Neural cell (in vitro differentiated cells): ENCODE results near the gene PHF21A. TPM values are rescaled to one million over a fixed set of nuclear protein-coding genes. Genes with fewer than 3 reads are reported as not detected.

ENCODE experiments used
- H2AFZ ChIP-seq: fragments of 200-600, 300-800 bp; sonication (generic), shearing (Covaris generic); 2 replicates; pipeline ENCODE4 v1.6.0; 2014; ENCODE audit warnings: low read depth, mild to moderate bottlenecking, antibody characterized with exemption, low read length, moderate library complexity
- H3F3A ChIP-seq: fragments of 200-600 bp; shearing (Covaris generic); 2 replicates; pipeline ENCODE4 v1.6.1; 2016; ENCODE audit warnings: mild to moderate bottlenecking, moderate library complexity, mixed read lengths, antibody characterized with exemption, low read length; ENCODE audit not compliant: insufficient read depth, poor library complexity, severe bottlenecking
- H3K27ac ChIP-seq: fragments of 200-600, 300-800 bp; sonication (generic), shearing (Covaris generic); 2 replicates; pipeline ENCODE4 v1.5.1; 2014; ENCODE audit warnings: mild to moderate bottlenecking, low read length, moderate library complexity
- H3K27me3 ChIP-seq: fragments of 300-800, 200-600 bp; sonication (generic), shearing (Covaris generic); 2 replicates; pipeline ENCODE4 v1.6.0; 2014; ENCODE audit warnings: mild to moderate bottlenecking, low read depth, low read length, moderate library complexity; ENCODE audit not compliant: insufficient read depth
- H3K36me3 ChIP-seq: fragments of 300-800, 200-600 bp; sonication (generic), shearing (Covaris generic); 2 replicates; pipeline ENCODE4 v1.5.1; 2014; ENCODE audit warnings: mild to moderate bottlenecking, antibody characterized with exemption, low read length, moderate library complexity; ENCODE audit not compliant: insufficient read depth
- H3K4me2 ChIP-seq: fragments of 300-800, 200-600 bp; sonication (generic), shearing (Covaris generic); 2 replicates; pipeline ENCODE4 v1.6.0; 2014; ENCODE audit warnings: mild to moderate bottlenecking, low read length
- H3K4me3 ChIP-seq: fragments of 300-800, 200-600 bp; sonication (generic), shearing (Covaris generic); 2 replicates; pipeline ENCODE4 v1.5.1; 2014; ENCODE audit warnings: mild to moderate bottlenecking, low read length, moderate library complexity
- H3K79me2 ChIP-seq: fragments of 200-600 bp; shearing (Covaris generic); replicated peaks from 2 replicates; pipeline ENCODE4 v1.6.0; 2014; ENCODE audit warnings: mild to moderate bottlenecking, low read length, moderate library complexity; ENCODE audit not compliant: insufficient read depth
- H3K9ac ChIP-seq: fragments of 300-800, 200-600 bp; sonication (generic), shearing (Covaris generic); 2 replicates; pipeline ENCODE4 v1.6.1; 2016; ENCODE audit warnings: mild to moderate bottlenecking, low read length, mixed read lengths
- H3K9me2 ChIP-seq: fragments of 200-600 bp; shearing (Covaris generic); 2 replicates; pipeline ENCODE4 v1.6.1; 2016; ENCODE audit warnings: mild to moderate bottlenecking, low read length, mixed read lengths; ENCODE audit not compliant: insufficient read depth
- H3K9me3 ChIP-seq: fragments of 200-600, 300-800 bp; sonication (generic), shearing (Covaris generic); 2 replicates; pipeline ENCODE4 v1.6.1; 2016; ENCODE audit warnings: mild to moderate bottlenecking, mixed run types, low read length, moderate library complexity, mixed read lengths
- H4K20me1 ChIP-seq: fragments of 200-600 bp; shearing (Covaris generic); 2 replicates; pipeline ENCODE4 v1.6.1; 2016; ENCODE audit warnings: mild to moderate bottlenecking, mixed run types; ENCODE audit not compliant: insufficient read depth
- CTCF ChIP-seq: fragments of 450-650 bp; IDR thresholded peaks from 2 replicates; pipeline ENCODE4 v1.5.1; 2014; ENCODE audit warnings: antibody characterized with exemption, mild to moderate bottlenecking, moderate library complexity; ENCODE audit not compliant: poor library complexity, severe bottlenecking
- EP300 ChIP-seq: fragments of 450-650 bp; conservative IDR thresholded peaks from 2 replicates; pipeline ENCODE4 v1.6.1; 2014; ENCODE audit warnings: antibody characterized with exemption, mild to moderate bottlenecking, moderate library complexity; ENCODE audit not compliant: poor library complexity, severe bottlenecking
- EZH2 ChIP-seq: fragments of 200-600, 300-800 bp; shearing (Covaris generic), sonication (generic); IDR thresholded peaks from 2 replicates; pipeline ENCODE4 v1.6.1; 2014; ENCODE audit warnings: antibody characterized with exemption, low read length, borderline replicate concordance, mild to moderate bottlenecking; ENCODE audit not compliant: insufficient read depth, poor library complexity, severe bottlenecking
- MXI1 ChIP-seq: fragments of 450-650 bp; conservative IDR thresholded peaks from 2 replicates; pipeline ENCODE4 v1.6.1; 2014; ENCODE audit warnings: antibody characterized with exemption, mild to moderate bottlenecking; ENCODE audit not compliant: poor library complexity, severe bottlenecking
- POLR2AphosphoS5 ChIP-seq: IDR thresholded peaks from 2 replicates; pipeline ENCODE4 v1.6.1; 2012
- RAD21 ChIP-seq: fragments of 450-650 bp; conservative IDR thresholded peaks from 2 replicates; pipeline ENCODE4 v1.6.1; 2014; ENCODE audit warnings: antibody characterized with exemption, mild to moderate bottlenecking, moderate library complexity
- REST ChIP-seq: IDR thresholded peaks from 2 replicates; pipeline ENCODE4 v1.6.1; 2012; ENCODE audit warnings: borderline replicate concordance
- SMC3 ChIP-seq: fragments of 450-650 bp; conservative IDR thresholded peaks from 2 replicates; pipeline ENCODE4 v1.6.1; 2014; ENCODE audit warnings: antibody characterized with exemption, mild to moderate bottlenecking, moderate library complexity; ENCODE audit not compliant: poor library complexity
- TAF1 ChIP-seq: IDR thresholded peaks from 2 replicates; pipeline ENCODE4 v1.6.1; 2012; ENCODE audit warnings: low read depth
- polyA plus RNA-seq: library from polyadenylated mRNA; depleted of rRNA; stranded (reverse); fragments of >200 nt; gene quantifications from 2 replicates; pipeline ENCODE4 v1.2.3, GENCODE V29; 2014

PHF21A gene
- polyA plus RNA-seq, 1 donor from 2014 or later, result 31.7 TPM

GRCh38 chr11:45968901-45969300 is 152.4 kb downstream of the PHF21A start:
- H4K20me1 ChIP-seq, result no peaks in the 10 kb centered on the region
- H3K4me2 ChIP-seq, result no peak overlapping the region
- H3K27me3 ChIP-seq, result no peaks in the 10 kb centered on the region
- TF ChIP-seq EZH2 (no peak), SMC3 (no peak), MXI1 (no peak), TAF1 (no peak), EP300 (no peak), RAD21 (no peak), POLR2AphosphoS5 (no peak), REST (no peak), CTCF (no peak)
- H3K9me2 ChIP-seq, result no peaks in the 10 kb centered on the region
- no peaks in the 10 kb centered on the region for H3K79me2 ChIP-seq
- H3K9ac ChIP-seq, result no peak overlapping the region
- H3K36me3 ChIP-seq, result peaks cover 3% of the 10 kb centered on the region
- no peak overlapping the region for H2AFZ ChIP-seq
- no peaks in the 10 kb centered on the region for H3K9me3 ChIP-seq
- no peaks in the 10 kb centered on the region for H3F3A ChIP-seq
- no peak overlapping the region for H3K27ac ChIP-seq
- no peak overlapping the region for H3K4me3 ChIP-seq

GRCh38 chr11:45967506-45967905 is 153.7 kb downstream of the PHF21A start:
- Histone ChIP-seq H2AFZ (no peak overlapping the region), H3K9me3 (no peaks in the 10 kb centered on the region), H3K9ac (no peak overlapping the region), H3K27me3 (no peaks in the 10 kb centered on the region), H3K79me2 (no peaks in the 10 kb centered on the region), H3K36me3 (peaks cover 3% of the 10 kb centered on the region), H3K27ac (no peak overlapping the region), H4K20me1 (no peaks in the 10 kb centered on the region), H3K9me2 (no peaks in the 10 kb centered on the region), H3F3A (no peaks in the 10 kb centered on the region), H3K4me3 (no peak overlapping the region), H3K4me2 (no peak overlapping the region)
- TF ChIP-seq EZH2 (no peak), EP300 (no peak), REST (no peak), POLR2AphosphoS5 (no peak), SMC3 (no peak), TAF1 (no peak), CTCF (no peak), MXI1 (no peak), RAD21 (no peak)
